ENCODE measurements around the gene R3HDM4.
A peak's percentile ranks its signal among the peaks of the same experiment; 100 is the strongest.
"Not testable (repeated sequence)": the region's sequence is repeated elsewhere in the genome, so short reads cannot be mapped to it uniquely, and the experiment has no call there.

R3HDM4 gene

DNA sequence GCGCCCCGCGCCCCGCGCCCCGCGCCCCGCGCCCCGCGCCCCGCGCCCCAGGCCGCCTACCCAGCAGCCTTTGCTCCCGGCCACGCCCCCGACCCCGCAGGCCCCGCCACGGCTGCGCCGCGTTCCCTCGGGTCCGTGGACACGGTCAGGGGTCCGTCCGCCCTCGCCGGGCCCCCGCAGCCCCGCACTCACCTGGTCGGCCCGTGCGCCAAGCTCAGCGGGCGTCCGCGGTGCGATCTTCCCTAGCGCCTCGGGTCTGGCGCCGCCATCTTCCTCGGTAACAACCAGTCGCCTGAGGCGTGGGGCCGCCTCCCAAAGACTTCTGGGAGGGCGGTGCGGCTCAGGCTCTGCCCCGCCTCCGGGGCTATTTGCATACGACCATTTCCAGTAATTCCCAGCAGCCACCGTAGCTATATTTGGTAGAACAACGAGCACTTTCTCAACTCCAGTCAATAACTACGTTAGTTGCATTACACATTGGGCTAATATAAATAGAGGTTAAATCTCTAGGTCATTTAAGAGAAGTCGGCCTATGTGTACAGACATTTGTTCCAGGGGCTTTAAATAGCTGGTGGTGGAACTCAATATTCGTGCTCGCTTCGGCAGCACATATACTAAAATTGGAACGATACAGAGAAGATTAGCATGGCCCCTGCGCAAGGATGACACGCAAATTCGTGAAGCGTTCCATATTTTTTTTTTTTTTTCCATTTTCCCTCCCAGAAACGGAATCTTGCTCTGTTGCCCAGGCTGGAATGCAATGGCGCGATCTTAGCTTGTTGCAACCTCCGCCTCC, 19.9 kb downstream of the R3HDM4 start, which contains the start of the genes MED16 and RNU6-9:
Gene MED16 (minus strand): TSS at position 294 of the 796 bp plus-strand sequence. CDS start 2,056 bp downstream, outside the sequence.
Gene RNU6-9 (plus strand): TSS at position 591 of the 796 bp plus-strand sequence.
- H3K36me3 Mint-ChIP-seq (ENCODE audit: low read depth) = peaks cover 22% of the 10 kb centered on the region
- DNase-seq = peak; percentile 89
- peak within 1 kb of the TSS; percentile 89 for H3K4me3 Mint-ChIP-seq
- H3K27ac Mint-ChIP-seq = peak within 1 kb of the TSS; percentile 100
- H3K9me3 Mint-ChIP-seq = no peaks in the 10 kb centered on the region
- TF ChIP-seq, protein P1, sequence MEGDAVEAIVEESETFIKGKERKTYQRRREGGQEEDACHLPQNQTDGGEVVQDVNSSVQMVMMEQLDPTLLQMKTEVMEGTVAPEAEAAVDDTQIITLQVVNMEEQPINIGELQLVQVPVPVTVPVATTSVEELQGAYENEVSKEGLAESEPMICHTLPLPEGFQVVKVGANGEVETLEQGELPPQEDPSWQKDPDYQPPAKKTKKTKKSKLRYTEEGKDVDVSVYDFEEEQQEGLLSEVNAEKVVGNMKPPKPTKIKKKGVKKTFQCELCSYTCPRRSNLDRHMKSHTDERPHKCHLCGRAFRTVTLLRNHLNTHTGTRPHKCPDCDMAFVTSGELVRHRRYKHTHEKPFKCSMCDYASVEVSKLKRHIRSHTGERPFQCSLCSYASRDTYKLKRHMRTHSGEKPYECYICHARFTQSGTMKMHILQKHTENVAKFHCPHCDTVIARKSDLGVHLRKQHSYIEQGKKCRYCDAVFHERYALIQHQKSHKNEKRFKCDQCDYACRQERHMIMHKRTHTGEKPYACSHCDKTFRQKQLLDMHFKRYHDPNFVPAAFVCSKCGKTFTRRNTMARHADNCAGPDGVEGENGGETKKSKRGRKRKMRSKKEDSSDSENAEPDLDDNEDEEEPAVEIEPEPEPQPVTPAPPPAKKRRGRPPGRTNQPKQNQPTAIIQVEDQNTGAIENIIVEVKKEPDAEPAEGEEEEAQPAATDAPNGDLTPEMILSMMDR (IDR thresholded peaks at IDR 0.05) = no peak
- peaks cover 4% of the 10 kb centered on the region for H3K4me1 Mint-ChIP-seq
- H3K27me3 Mint-ChIP-seq (ENCODE audit: low read depth, poor library complexity) = peaks cover 4% of the 10 kb centered on the region

DNA sequence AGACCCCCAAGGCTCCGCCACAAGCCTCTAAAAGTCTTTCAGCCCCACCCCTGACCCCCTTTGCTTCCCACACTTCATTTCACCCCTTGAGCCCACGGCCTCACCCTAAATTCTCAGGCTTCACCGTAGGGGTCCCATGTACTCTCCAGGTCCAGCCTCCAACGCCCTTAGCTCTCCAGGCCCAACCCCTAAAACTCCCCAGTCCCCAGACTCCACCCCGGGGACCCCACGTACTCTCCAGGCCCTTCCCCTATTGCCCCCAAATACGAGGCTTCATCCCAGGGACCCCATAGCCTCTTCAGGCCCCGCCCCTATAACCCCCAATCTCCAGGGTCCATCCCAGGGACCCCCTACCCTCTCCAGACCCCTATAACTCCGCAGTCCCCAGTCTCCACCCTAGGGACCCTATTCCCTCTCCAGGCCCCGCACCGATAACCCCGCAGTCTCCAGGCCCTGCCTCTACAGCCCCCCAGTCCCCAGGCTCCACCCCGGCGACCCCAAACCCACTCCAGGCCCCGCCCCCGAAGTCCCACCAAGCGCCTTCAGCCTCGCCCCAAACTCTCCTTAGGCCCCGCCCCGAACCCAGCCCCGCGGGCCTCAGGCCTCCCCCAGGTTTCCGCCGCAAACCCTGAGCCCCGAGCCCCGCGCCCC, 20.7 kb downstream of the R3HDM4 start:
- TF ChIP-seq, protein P1 (IDR thresholded peaks at IDR 0.05) = no peak
- peak; percentile 69 for DNase-seq
- peaks cover 26% of the 10 kb centered on the region for H3K36me3 Mint-ChIP-seq (ENCODE audit: low read depth)
- H3K27ac Mint-ChIP-seq = peak overlapping the region; percentile 93
- peaks cover 4% of the 10 kb centered on the region for H3K27me3 Mint-ChIP-seq (ENCODE audit: low read depth, poor library complexity)
- H3K9me3 Mint-ChIP-seq = no peaks in the 10 kb centered on the region
- peaks cover 4% of the 10 kb centered on the region for H3K4me1 Mint-ChIP-seq
- peak overlapping the region; percentile 89 for H3K4me3 Mint-ChIP-seq

DNA sequence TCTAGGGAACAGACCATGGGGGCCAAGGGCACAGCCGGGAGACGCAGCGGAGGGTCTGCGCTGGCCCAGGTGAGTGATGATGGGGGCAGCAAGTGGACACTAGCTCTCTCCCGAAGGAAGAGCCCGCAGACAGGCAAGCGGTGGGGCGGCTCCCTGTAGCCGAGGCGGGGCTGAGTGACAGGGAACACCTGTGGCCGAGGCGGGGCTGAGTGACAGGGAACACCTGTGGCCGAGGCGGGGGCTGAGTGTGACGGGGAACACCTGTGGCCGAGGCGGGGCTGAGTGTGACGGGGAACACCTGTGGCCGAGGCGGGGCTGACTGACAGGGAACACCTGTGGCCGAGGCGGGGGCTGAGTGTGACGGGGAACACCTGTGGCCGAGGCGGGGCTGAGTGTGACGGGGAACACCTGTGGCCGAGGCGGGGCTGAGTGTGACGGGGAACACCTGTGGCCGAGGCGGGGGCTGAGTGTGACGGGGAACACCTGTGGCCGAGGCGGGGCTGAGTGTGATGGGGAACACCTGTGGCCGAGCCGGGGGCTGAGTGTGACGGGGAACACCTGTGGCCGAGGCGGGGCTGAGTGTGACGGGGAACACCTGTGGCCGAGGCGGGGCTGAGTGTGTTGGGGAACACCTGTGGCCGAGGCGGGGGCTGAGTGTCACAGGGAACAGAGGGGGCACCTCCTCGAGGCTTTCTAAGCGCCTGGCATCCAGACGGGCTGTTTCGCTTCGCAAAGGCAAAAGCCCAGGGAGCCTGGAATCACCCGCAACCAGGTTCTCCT, 21.4 kb downstream of the R3HDM4 start:
- H3K27me3 Mint-ChIP-seq (ENCODE audit: low read depth, poor library complexity); H3K9me3 Mint-ChIP-seq; DNase-seq; H3K4me1 Mint-ChIP-seq; H3K27ac Mint-ChIP-seq: not testable (repeated sequence)
- H3K36me3 Mint-ChIP-seq (ENCODE audit: low read depth) = peaks cover 28% of the 10 kb centered on the region
- peak overlapping the region; percentile 89 for H3K4me3 Mint-ChIP-seq

DNA sequence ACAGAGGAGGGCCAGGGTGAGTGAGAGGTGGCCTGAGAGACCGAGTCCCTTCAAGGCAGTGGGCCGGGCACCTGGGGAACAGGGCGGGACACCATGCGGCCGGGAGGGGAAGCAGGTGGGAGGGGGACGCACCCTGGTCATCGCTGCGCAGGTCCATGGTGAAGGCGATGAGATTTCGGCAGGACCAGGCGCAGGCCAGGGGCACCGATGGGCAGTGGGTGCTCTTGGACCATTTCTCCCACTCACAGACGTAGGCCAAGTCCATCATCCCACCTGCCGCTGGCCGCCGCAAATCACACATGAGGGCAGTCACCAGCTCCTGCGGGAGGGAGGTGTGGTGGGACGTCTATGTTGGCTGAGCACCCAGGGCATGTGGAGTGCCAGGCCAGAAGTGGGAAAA, 22.2 kb downstream of the R3HDM4 start:
- Mint-ChIP-seq H3K4me3 (peak overlapping the region; percentile 74), H3K4me1 (no peaks in the 10 kb centered on the region), H3K36me3 (ENCODE audit: low read depth) (peaks cover 22% of the 10 kb centered on the region), H3K27me3 (ENCODE audit: low read depth, poor library complexity) (peaks cover 4% of the 10 kb centered on the region), H3K27ac (no peak overlapping the region), H3K9me3 (no peaks in the 10 kb centered on the region)
- TF ChIP-seq, protein P1 (IDR thresholded peaks at IDR 0.05) = no peak
- no peak for DNase-seq

DNA sequence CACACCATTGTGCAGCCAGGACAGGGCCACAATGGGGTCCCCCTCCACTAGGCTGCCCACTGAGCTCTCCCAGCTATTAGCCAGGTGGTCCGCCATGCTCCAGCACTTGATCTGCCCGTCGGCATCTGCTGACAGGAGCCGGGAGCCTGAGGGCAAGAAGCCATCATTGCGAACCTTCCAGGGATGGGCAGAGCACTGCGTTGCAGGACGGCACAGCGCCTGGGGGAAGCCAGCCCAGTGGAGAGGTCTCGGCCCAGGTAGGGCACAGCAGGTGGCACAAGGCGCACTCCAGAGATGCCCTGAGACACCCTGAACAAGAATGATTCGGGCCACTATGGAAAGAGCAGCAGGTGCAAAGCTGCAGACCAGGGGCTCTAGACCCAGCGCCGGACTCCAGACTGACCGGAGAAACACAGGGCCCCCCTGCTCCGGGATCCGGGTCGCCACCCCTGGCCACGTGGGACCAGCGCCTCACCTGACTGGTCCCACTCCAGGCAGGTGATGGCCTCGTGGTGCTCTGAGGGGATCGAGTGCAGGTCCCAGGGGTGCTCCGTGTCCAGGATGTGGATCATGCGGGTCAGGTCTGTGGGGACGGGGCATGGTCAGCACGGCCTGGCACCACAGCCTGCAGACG, 23.2 kb downstream of the R3HDM4 start:
- H3K27ac Mint-ChIP-seq = no peak overlapping the region
- no peaks in the 10 kb centered on the region for H3K4me1 Mint-ChIP-seq
- H3K9me3 Mint-ChIP-seq = no peaks in the 10 kb centered on the region
- H3K4me3 Mint-ChIP-seq = peak overlapping the region; percentile 28
- H3K27me3 Mint-ChIP-seq (ENCODE audit: low read depth, poor library complexity) = peaks cover 4% of the 10 kb centered on the region
- peaks cover 22% of the 10 kb centered on the region for H3K36me3 Mint-ChIP-seq (ENCODE audit: low read depth)
- TF ChIP-seq, protein P1 (IDR thresholded peaks at IDR 0.05) = no peak
- no peak for DNase-seq

Measured in nephron progenitor cell (in vitro differentiated cells).